Prostate gland (tissue), 2 donors: Measurements from ENCODE around the gene CTNND2. TPM values are rescaled to one million over a fixed set of nuclear protein-coding genes. Genes with fewer than 3 reads are reported as not detected.

ENCODE experiments used
- DNase-seq: peaks from one replicate; pipeline ENCODE4 v3.0.0-alpha.2; 2019; ENCODE audit warnings: low spot score
- H3K27ac ChIP-seq, 2 donors: fragments of 200-600 bp; sonication (generic); 2 replicates each; pipeline ENCODE4 v1.5.1; 2017 to 2019
- H3K27me3 ChIP-seq: fragments of 200-600 bp; sonication (generic); replicated peaks from 2 replicates; pipeline ENCODE4 v1.5.1; 2019; ENCODE audit not compliant: insufficient read depth
- H3K36me3 ChIP-seq, 2 donors: fragments of 200-600 bp; sonication (generic); 1 replicate in 1 of 2; 2 replicates in 1 of 2; pipeline versions ENCODE4 v1.5.1 to v1.8.1; 2017 to 2019
- H3K4me1 ChIP-seq: fragments of 200-600 bp; sonication (generic); replicated peaks from 2 replicates; pipeline ENCODE4 v1.5.1; 2019
- H3K4me3 ChIP-seq, 2 donors: fragments of 200-600 bp; sonication (generic); 2 replicates each; pipeline ENCODE4 v1.5.1; 2017 to 2019
- H3K9me3 ChIP-seq: fragments of 200-600 bp; sonication (generic); 2 replicates; pipeline ENCODE4 v1.5.1; 2017
- CTCF ChIP-seq, 4 experiments: fragments of 200-600 bp in 2 of 4; fragments of 450-650 bp in 2 of 4; sonication (generic) in 2 of 4; IDR thresholded peaks; 1 replicate in 3 of 4; 2 replicates in 1 of 4; pipeline ENCODE4 v1.5.1; 2016 to 2019; ENCODE audit warnings: antibody characterized with exemption in 4 of 4, mild to moderate bottlenecking in 2 of 4, moderate library complexity in 2 of 4
- POLR2A ChIP-seq: fragments of 450-650 bp; IDR thresholded peaks from one replicate; pipeline ENCODE4 v1.6.1; 2016; ENCODE audit warnings: antibody characterized with exemption, mild to moderate bottlenecking
- POLR2AphosphoS5 ChIP-seq: sonication (generic); formaldehyde crosslinking; IDR thresholded peaks from one replicate; pipeline ENCODE4 v1.6.1; 2017; ENCODE audit warnings: antibody characterized with exemption
- WGBS: methylation state at CpG from one replicate; pipeline ENCODE4 v1.1.5; 2018; 5-methylcytosine and 5-hydroxymethylcytosine counted together
- intact Hi-C: fragments of 100-400 bp; cut with DNase I; formaldehyde crosslinking; loops from one replicate; pipeline ENCODE4 v1.14.2; 2022
- total RNA-seq, 2 donors: library from RNA; depleted of rRNA; stranded (reverse); fragments of >200 nt; gene quantifications; one replicate each; pipeline ENCODE4 v1.1.0, GENCODE V29; 2016

Gene CTNND2
- total RNA-seq, 2 donors from 2014 or later, result 5.5 to 11.2 TPM

- DNase-seq, result no peak
- Histone ChIP-seq H3K4me3 (no peak overlapping the region), H3K4me1 (no peaks in the 10 kb centered on the region), H3K36me3 (no peaks in the 10 kb centered on the region), H3K27ac (no peak overlapping the region), H3K9me3 (no peaks in the 10 kb centered on the region), H3K27me3 (no peaks in the 10 kb centered on the region)
- TF ChIP-seq POLR2AphosphoS5 (no peak), CTCF (IDR thresholded peaks at IDR 0.05) (no peak), POLR2A (no peak)
- 43% methylated on average over 5 of the region's 5 CpGs for WGBS
- intact Hi-C loops, result no loop called here
Observed at GRCh38 chr5:11658376-11658775, 245.9 kb downstream of the CTNND2 start.

- no peaks in the 10 kb centered on the region for H3K9me3 ChIP-seq
- no peak overlapping the region for H3K4me3 ChIP-seq
- 58% methylated on average over 4 of the region's 4 CpGs for WGBS
- TF ChIP-seq POLR2A, result no peak
- TF ChIP-seq POLR2AphosphoS5, result no peak
- TF ChIP-seq CTCF (IDR thresholded peaks at IDR 0.05), result no peak
- H3K4me1 ChIP-seq, result no peaks in the 10 kb centered on the region
- intact Hi-C loops, result no loop called here
- no peaks in the 10 kb centered on the region for H3K36me3 ChIP-seq
- no peak overlapping the region for H3K27ac ChIP-seq
- H3K27me3 ChIP-seq, result no peaks in the 10 kb centered on the region
- DNase-seq, result no peak
Observed at GRCh38 chr5:11656916-11657315, 247.3 kb downstream of the CTNND2 start.

- Histone ChIP-seq H3K4me1 (no peaks in the 10 kb centered on the region), H3K4me3 (no peak overlapping the region), H3K36me3 (no peaks in the 10 kb centered on the region), H3K9me3 (no peaks in the 10 kb centered on the region), H3K27me3 (no peaks in the 10 kb centered on the region), H3K27ac (no peak overlapping the region)
- no peak for DNase-seq
- intact Hi-C loops, result no loop called here
- TF ChIP-seq POLR2A, result no peak
- TF ChIP-seq POLR2AphosphoS5, result no peak
- TF ChIP-seq CTCF (IDR thresholded peaks at IDR 0.05), result no peak
- WGBS, result 94% methylated on average over 4 of the region's 4 CpGs
Observed at GRCh38 chr5:11655681-11656080, 248.6 kb downstream of the CTNND2 start.

GRCh38 chr5:11650936-11651335, 253.3 kb downstream of the CTNND2 start:
- no peaks in the 10 kb centered on the region for H3K27me3 ChIP-seq
- H3K9me3 ChIP-seq, result no peaks in the 10 kb centered on the region
- no peak for TF ChIP-seq POLR2AphosphoS5
- TF ChIP-seq CTCF (IDR thresholded peaks at IDR 0.05), result no peak
- no peak for TF ChIP-seq POLR2A
- no peaks in the 10 kb centered on the region for H3K4me1 ChIP-seq
- no peaks in the 10 kb centered on the region for H3K36me3 ChIP-seq
- H3K27ac ChIP-seq, result no peak overlapping the region
- intact Hi-C loops, result no loop called here
- no peak for DNase-seq
- 93% methylated on average over 1 of the region's 1 CpG for WGBS
- H3K4me3 ChIP-seq, result no peak overlapping the region

GRCh38 chr5:11646141-11646540, 258.1 kb downstream of the CTNND2 start:
- Histone ChIP-seq H3K27ac (no peak overlapping the region), H3K4me3 (no peak overlapping the region), H3K4me1 (no peaks in the 10 kb centered on the region), H3K36me3 (no peaks in the 10 kb centered on the region), H3K27me3 (no peaks in the 10 kb centered on the region), H3K9me3 (no peaks in the 10 kb centered on the region)
- TF ChIP-seq CTCF (IDR thresholded peaks at IDR 0.05) (no peak), POLR2AphosphoS5 (no peak), POLR2A (no peak)
- DNase-seq, result no peak
- WGBS, result 36% methylated on average over 3 of the region's 3 CpGs
- intact Hi-C loops, result no loop called here
